ENCODE results near the gene AGPS.

- TF ChIP-seq TAF1 (conservative IDR thresholded peaks at IDR 0.05) (no peak), RAD21 (IDR thresholded peaks at IDR 0.05) (no peak), JUND (IDR thresholded peaks at IDR 0.05) (no peak), CTCF (IDR thresholded peaks at IDR 0.05; ENCODE audit: low read depth, low read length, missing input control) (no peak), HNF4A (conservative IDR thresholded peaks at IDR 0.05) (no peak), GABPA (IDR thresholded peaks at IDR 0.05 in 1 of 2, conservative IDR thresholded peaks at IDR 0.05 in 1 of 2) (no peak), FOXA1 (IDR thresholded peaks at IDR 0.05) (no peak), NR2F2 (IDR thresholded peaks at IDR 0.05) (no peak), ZBTB33 (IDR thresholded peaks at IDR 0.05) (no peak), ATF3 (IDR thresholded peaks at IDR 0.05) (no peak), EGR1 (IDR thresholded peaks at IDR 0.05; ENCODE audit: low read depth in 2 of 2) (no peak)
- TF ChIP-seq, protein P1, sequence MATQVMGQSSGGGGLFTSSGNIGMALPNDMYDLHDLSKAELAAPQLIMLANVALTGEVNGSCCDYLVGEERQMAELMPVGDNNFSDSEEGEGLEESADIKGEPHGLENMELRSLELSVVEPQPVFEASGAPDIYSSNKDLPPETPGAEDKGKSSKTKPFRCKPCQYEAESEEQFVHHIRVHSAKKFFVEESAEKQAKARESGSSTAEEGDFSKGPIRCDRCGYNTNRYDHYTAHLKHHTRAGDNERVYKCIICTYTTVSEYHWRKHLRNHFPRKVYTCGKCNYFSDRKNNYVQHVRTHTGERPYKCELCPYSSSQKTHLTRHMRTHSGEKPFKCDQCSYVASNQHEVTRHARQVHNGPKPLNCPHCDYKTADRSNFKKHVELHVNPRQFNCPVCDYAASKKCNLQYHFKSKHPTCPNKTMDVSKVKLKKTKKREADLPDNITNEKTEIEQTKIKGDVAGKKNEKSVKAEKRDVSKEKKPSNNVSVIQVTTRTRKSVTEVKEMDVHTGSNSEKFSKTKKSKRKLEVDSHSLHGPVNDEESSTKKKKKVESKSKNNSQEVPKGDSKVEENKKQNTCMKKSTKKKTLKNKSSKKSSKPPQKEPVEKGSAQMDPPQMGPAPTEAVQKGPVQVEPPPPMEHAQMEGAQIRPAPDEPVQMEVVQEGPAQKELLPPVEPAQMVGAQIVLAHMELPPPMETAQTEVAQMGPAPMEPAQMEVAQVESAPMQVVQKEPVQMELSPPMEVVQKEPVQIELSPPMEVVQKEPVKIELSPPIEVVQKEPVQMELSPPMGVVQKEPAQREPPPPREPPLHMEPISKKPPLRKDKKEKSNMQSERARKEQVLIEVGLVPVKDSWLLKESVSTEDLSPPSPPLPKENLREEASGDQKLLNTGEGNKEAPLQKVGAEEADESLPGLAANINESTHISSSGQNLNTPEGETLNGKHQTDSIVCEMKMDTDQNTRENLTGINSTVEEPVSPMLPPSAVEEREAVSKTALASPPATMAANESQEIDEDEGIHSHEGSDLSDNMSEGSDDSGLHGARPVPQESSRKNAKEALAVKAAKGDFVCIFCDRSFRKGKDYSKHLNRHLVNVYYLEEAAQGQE (IDR thresholded peaks at IDR 0.05): no peak
- TF ChIP-seq, protein P2, sequence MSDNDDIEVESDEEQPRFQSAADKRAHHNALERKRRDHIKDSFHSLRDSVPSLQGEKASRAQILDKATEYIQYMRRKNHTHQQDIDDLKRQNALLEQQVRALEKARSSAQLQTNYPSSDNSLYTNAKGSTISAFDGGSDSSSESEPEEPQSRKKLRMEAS (IDR thresholded peaks at IDR 0.05): no peak
Observed at GRCh38 chr2:177516824-177517544, 124.4 kb downstream of the AGPS start.
